Activated effector memory CD4-positive, alpha-beta T cell treated with Interleukin-2 at 50 U/mL for 16 hours (primary cell): ENCODE data around the gene MBNL3.
"Not testable (repeated sequence)": the region's sequence is repeated elsewhere in the genome, so short reads cannot be mapped to it uniquely, and the experiment has no call there.

Experiments used
- DNase-seq: peaks from one replicate; pipeline ENCODE4 v3.0.0-alpha.2; 2020

The MBNL3 gene

DNA sequence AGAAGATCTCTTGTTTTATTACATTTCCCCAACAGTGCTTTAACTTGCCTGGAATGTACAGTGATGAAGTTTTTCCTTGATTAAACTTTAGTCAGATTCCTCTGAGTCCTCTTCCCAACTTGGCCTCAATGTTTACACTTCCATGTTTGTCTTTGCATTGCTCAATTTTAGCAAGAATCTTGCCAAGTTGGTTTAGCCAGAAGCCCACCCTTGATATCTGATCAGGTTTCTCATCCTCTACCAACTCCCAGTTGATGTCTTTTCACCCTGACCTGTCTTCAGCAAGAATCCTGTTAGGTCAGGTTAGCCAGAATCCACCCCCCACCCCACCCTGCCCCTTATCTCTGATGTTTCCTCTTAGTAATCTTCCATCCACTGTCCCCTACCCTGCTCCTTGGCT lies 120.9 kb downstream of the MBNL3 start:
- DNase-seq: no peak

DNA sequence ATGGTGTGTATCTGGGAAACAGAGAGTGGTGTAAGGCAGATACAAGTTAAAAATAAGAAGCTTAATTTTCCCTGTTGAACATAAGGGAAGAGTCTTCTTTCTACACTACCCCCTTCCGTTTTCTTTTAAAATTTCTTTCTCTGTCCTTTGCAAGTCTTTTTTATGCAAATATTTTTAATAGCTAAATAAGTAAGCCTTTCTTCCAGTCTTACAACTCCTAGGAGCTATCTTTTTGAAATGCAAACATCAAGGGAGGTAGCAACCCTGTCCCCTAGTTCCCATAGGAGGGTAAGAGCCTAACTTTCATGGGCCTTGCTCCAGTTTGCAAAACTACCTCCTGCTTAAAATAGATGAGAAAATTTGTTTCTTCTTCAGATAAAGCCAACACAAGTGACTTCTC lies 121.5 kb downstream of the MBNL3 start:
- DNase-seq: no peak

DNA sequence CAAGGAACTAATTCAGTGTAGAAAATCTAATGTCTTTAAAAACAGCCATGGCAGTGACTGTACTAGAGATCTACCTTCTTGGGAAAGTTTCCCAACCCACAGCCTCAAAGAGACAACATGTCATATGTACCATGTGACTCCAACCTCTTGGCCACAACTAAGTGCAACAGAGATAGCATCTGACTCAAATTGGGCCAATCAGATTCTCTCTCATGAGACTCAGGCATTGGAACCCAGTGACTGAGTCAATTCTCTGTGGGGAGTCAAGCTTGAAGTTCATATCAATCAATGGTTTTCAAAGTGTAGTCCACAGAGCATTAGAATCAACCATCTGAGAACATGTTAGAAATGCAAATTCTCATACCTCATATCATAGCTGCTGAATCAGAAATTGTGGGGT lies 123.3 kb downstream of the MBNL3 start:
- no peak for DNase-seq

DNA sequence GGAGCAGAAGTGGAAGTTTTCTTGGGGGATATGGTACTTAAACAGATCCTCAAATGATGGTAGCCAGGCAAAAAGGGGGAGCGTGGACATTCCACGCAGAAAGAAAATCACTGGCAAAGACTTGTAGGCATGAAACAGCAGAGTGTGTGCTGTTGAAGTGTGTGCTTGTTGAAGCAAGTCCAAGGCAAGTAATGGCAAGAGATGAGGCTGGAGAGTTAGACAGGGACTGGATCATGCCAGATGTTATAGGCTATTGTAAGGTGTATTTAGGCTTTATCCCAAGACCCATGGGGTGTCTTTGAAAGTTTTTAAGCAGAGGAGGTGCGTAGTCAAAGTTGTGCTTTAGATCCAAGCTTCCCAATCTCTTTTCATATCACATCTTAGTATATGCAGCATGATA lies 124.5 kb downstream of the MBNL3 start:
- DNase-seq: no peak

DNA sequence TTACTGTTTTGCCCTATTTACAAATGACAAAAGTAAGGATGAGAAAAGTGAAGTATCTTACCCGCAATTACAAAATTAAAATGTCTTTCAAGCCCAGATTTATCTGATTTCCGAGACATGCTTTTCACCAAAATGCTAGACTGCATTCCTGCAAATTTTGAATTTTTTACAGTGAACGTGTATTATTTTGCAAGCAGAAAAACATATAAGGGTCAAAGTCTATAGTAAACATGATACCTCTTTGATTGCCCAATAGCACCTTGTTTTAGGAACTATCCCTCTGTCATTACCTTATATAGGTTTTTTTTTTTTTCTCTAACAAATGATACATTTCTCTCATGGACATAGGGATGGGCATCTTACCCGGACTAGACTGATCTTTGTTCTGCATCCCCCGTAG lies 135.4 kb downstream of the MBNL3 start:
- DNase-seq: no peak

DNA sequence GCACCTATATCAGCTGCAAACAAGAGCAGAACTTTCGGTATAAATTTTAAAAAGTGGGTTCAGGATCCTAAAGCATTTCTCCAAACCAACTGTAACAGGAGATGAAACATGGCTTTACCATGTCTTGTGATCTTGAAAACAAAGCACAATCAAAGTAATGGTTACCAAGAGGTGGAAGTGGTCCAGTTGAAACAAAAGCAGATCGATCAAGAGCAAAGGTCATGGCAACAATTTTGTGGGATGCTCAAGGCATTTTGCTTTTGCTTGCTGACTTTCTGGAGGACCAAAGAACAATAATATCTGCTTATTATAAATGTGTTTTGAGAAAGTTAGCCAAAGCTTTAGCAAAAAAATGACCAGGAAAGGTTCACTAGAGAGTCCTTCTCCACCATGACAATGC lies 152.7 kb downstream of the MBNL3 start:
- no peak for DNase-seq

DNA sequence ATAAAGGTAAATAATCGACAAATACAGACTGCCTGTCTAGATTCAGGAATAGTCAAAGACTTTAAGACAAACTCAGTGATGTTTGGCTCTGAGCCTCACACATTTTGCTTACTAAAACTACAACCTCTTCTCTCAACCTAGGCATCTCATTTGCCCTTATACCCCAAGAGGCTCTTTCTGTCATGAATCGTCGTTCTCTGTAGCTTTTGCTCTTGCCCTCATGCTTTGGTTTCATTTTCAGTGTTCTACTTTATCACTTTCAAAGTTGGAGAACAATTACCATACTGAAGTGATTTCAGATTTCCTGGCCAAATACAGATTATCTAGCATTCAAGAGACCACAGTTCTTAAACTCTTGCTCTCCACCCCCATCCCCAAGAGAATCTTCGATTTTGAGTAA lies 155.5 kb downstream of the MBNL3 start:
- no peak for DNase-seq

DNA sequence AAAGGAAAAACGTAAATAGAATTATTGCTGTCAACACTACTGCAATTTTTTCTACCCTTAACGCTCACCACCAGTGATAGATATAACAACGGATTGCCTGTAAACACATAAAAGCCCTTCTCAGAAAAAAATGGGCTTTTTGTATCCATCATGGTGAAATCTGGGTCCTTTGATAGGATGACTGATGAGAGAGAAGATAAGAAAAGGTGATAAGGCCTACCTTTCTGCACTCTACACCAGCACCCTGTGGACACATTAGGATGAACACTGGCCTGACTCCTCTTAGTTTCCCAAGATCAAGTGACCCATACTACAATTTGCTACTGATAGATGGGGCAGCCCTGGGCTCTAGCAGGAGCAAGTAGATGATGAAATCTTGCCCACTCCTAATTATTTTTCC lies 157.3 kb downstream of the MBNL3 start:
- DNase-seq: no peak

DNA sequence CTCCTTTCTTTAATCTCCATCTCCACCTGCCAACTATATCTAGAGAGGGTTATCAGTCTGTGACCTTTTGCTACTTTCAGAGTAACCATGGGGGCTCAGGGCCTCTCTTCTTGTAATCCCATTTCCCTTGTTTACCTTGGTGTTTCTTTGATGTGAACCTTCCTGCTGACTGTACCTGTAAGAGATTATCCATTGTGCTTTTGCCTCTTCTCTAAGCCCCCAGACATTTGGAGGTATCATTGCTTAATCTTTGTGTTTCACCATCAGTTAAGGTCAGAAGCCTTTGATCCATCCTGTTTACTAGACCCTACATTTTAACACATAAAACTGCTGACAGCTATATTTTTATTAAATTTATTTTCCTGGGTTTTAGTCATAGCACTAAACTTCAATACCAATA lies 157.8 kb downstream of the MBNL3 start:
- no peak for DNase-seq

DNA sequence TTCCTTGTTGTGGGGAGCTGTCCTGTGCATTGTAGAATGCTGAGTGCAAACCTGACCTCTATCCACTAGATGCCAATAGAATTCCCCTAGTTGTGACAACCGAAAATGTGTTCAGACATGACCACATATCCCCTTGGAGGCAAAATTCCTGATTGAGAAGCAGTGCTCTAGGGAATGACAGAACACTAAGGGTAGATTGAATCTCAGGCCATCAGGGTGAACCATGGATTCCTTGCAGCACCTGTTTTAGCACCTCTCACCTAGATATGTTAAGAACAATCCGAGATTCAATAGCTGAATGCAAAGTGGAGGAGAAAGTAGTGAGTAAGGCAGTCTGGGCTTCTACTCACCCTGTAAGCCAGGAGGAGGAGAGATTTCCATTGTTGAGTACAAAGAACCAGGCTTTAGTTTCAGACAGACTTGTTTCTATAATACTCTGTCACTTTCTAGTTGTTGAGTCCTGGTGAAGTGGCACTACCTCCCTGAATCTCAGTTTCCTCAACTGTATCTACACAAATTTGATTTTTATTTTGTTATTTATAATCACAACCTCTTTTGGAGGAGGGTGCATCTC lies 158.6 kb downstream of the MBNL3 start:
- DNase-seq: no peak

DNA sequence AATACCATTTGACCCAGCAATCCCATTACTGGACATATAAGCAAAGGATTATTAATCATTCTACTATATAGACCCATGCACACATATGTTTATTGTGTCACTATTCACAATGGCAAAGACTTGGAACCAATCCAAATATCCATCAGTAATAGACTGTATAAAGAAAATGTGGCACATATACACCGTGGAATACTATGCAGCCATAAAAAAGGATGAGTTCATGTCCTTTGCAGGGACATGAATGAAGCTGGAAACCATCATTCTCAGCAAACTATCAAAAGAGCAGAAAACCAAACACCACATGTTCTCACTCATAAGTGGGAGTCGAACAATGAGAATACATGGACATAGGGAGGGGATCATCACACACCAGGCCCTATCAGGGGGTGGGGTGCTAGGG lies 161.9 kb downstream of the MBNL3 start:
- DNase-seq: not testable (repeated sequence)
